Brain microvascular endothelial cell (primary cell): ENCODE results near the gene FGF18.
A peak's percentile ranks its signal among the peaks of the same experiment; 100 is the strongest.

Source experiments
- DNase-seq: peaks from one replicate; pipeline ENCODE4 v3.0.0-alpha.2; 2020
- H3K27ac ChIP-seq: fragments of 250-450 bp; sonication (Bioruptor Pico); 2 replicates; pipeline ENCODE4 v1.5.1; 2020; ENCODE audit warnings: mild to moderate bottlenecking, moderate library complexity
- H3K27me3 ChIP-seq: fragments of 250-450 bp; sonication (Bioruptor Pico); replicated peaks from 2 replicates; pipeline ENCODE4 v1.5.1; 2020; ENCODE audit warnings: mild to moderate bottlenecking
- H3K36me3 ChIP-seq: fragments of 250-450 bp; sonication (Bioruptor Pico); replicated peaks from 2 replicates; pipeline ENCODE4 v1.5.1; 2020; ENCODE audit warnings: mild to moderate bottlenecking
- H3K4me3 ChIP-seq: 2 replicates; pipeline ENCODE4 v1.5.1; 2011; ENCODE audit warnings: low read depth, mild to moderate bottlenecking, control low read depth, low read length, moderate library complexity
- in situ Hi-C: cut with HindIII; loops from 2 replicates; pipeline ENCODE4 v1.10.0; 2017; ENCODE audit warnings: low sequenced_read_pairs, low pct_ligation_motif_present
- TF ChIP-seq, protein P1 (sequence below): IDR thresholded peaks from 2 replicates; pipeline ENCODE4 v1.5.1; 2011; ENCODE audit warnings: low read depth, mild to moderate bottlenecking, moderate library complexity, low read length, control low read depth, inconsistent platforms; ENCODE audit errors: missing control alignments

FGF18 gene

DNA sequence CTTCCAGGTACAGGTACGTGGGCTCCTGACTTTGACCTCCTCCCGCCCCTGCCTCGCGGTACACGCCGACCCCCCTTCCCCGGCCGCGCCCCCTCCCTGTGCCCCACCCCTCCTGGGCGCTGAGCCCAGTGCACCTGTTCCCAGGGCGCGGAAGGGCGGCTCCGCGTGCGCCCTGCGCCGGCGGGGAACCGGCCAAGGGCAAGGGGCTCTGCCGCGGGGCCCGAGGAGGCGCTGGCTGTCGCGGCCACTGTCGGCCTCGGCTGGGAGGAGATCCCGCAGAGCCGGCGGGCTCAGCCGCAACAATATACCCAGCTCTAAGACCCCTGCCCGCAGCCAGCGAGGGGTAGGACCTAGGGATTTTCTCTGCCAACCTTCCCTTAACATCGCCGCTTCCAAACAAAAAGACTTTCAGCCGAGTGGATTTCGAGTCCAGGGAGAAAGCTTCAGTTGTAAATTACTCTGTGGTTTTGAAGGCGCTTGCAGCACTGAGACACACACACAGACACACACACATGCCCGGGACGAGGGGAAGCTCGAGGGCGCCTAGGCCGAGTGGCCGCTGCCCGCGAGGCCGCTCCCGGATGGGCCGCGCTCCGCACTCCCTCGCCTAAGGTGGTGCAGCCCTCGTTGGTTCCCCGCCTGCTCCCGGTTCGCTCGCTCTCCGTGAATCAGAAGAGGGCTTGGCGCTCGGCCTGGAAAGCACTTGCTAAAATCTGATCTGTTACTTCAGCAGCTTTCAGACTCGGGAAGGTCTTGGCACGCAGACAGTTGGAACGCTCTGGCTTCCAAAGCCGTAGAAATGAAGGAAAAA is 1.2 kb downstream of the FGF18 start:
- Histone ChIP-seq H3K36me3 (no peaks in the 10 kb centered on the region), H3K27ac (no peak overlapping the region), H3K27me3 (peaks cover 10% of the 10 kb centered on the region), H3K4me3 (peak overlapping the region; percentile 9)
- in situ Hi-C loops, result loop anchor here (25.0 kb wide), 2 partner anchors 217 to 442 kb away; no protein-coding TSS in a partner anchor
- DNase-seq, result peak; percentile 69
- TF ChIP-seq, protein P1, sequence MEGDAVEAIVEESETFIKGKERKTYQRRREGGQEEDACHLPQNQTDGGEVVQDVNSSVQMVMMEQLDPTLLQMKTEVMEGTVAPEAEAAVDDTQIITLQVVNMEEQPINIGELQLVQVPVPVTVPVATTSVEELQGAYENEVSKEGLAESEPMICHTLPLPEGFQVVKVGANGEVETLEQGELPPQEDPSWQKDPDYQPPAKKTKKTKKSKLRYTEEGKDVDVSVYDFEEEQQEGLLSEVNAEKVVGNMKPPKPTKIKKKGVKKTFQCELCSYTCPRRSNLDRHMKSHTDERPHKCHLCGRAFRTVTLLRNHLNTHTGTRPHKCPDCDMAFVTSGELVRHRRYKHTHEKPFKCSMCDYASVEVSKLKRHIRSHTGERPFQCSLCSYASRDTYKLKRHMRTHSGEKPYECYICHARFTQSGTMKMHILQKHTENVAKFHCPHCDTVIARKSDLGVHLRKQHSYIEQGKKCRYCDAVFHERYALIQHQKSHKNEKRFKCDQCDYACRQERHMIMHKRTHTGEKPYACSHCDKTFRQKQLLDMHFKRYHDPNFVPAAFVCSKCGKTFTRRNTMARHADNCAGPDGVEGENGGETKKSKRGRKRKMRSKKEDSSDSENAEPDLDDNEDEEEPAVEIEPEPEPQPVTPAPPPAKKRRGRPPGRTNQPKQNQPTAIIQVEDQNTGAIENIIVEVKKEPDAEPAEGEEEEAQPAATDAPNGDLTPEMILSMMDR, result no peak

DNA sequence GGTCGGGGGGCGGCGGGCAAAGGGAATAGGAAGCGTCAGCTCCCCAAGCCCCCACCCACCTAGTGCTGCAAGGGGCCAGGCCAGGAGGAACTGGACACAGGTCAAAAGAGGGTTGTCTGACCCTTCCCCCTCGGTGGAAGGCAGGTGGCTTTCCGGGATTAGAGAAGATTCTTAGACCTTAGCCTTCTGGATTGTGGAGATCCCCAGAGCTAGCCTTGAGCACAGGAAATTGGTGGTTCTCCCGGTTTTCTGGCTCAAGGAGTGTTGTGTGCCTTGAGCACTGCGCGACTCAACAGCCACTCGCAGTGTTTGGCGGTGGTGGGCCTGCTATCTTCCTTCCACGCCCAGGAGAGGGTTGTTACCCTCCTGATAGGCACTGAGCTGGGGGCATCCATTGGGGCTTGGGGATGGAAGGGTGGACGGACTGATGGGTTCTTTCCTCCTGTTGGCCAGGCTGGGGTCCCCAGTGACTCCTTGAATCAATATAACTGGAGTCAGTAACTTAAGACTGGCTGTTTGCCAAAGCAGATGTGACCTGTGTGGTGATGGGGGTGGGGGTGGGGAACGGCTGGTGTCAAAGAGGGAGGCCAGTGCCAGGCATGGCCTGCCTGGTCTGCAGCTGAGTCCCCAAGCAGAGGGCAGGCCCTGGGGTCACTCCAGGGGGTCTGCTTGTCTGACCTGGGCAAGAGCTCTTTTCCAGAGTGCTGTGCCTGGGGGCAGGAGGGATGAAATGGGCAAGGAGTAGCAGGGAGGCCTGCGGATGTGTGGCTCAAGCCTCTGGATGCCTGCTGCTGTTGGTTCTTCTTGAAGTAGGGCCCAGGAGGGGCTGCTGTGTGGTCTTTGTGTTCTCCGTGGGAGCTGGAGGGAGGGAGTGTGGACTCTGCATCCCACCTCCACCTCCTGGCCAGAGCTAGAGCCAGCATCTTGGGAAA is 2.1 kb downstream of the FGF18 start:
- TF ChIP-seq, protein P1, result no peak
- in situ Hi-C loops, result loop anchor here (25.0 kb wide), 2 partner anchors 216 to 441 kb away; no protein-coding TSS in a partner anchor
- no peak overlapping the region for H3K27ac ChIP-seq

DNA sequence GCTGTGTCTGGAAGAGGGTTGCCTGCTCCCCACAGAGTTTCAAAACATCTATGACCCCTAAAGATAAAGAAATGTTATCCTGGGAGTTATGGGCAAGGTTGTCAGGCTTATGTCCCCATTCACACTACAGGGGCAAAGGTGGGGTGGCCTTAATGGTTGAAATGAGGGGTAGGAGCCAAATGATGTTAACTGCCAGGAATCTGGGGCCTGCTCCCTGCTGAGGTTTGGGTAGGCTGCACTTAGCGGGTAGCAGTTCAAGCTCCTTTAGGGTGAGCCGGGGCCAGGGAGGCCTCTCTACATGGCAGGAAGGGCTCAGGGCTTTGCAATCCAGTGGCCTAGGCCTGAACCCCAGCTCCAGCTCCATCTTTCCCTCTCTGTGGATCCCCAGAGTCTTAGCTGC is 3.0 kb downstream of the FGF18 start:
- H3K4me3 ChIP-seq, result no peak overlapping the region
- in situ Hi-C loops, result loop anchor here (25.0 kb wide), 2 partner anchors 215 to 440 kb away; no protein-coding TSS in a partner anchor
- TF ChIP-seq, protein P1, result no peak
- no peak overlapping the region for H3K27ac ChIP-seq
- peaks cover 10% of the 10 kb centered on the region for H3K27me3 ChIP-seq
- no peaks in the 10 kb centered on the region for H3K36me3 ChIP-seq
- DNase-seq, result no peak

More for the DNA sequence above, 2.1 kb downstream of the FGF18 start:
- H3K36me3 ChIP-seq, result no peaks in the 10 kb centered on the region
- H3K4me3 ChIP-seq, result no peak overlapping the region
- no peak for DNase-seq
- H3K27me3 ChIP-seq, result peaks cover 10% of the 10 kb centered on the region

DNA sequence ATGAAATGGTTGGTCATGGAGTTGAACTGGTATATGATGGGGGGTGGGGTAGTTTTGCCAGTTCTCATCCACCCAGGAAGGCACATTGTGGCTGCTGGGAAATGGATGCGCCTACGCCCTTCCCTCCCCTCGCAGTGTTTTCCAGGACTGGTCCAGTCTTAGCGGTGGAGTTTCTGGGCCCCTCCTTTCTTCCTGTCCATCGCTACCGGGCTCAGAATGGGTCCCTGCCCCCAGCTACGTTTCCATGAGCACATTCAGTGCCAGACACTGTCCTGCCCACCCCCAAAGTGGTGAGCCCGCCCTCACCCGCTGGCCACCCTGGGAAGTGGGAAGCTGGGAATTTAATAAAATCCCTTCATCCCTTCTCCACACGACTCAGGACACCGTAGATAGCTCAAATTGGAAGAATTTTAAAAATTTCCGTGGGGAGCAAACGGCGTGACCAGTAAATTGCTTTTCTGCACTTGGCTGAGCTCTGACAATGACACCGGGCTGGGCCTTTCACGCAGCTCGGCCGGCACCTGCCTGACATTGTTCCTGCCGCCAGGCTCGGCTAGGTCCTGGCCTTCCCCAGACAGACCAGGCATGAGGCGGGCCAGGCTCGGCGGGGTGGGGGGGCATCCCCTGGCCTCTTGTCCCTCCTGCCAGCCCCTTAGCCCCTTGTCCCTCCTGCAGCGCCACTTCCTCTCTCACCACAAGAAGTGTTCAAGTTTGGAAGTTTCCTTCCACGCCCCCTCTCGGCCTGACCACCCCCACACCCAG is 3.6 kb downstream of the FGF18 start:
- no peak for DNase-seq
- no peaks in the 10 kb centered on the region for H3K36me3 ChIP-seq
- in situ Hi-C loops, result loop anchor here (25.0 kb wide), 2 partner anchors 214 to 439 kb away; no protein-coding TSS in a partner anchor
- H3K4me3 ChIP-seq, result no peak overlapping the region
- no peak overlapping the region for H3K27ac ChIP-seq
- peaks cover 10% of the 10 kb centered on the region for H3K27me3 ChIP-seq
- TF ChIP-seq, protein P1, result no peak

DNA sequence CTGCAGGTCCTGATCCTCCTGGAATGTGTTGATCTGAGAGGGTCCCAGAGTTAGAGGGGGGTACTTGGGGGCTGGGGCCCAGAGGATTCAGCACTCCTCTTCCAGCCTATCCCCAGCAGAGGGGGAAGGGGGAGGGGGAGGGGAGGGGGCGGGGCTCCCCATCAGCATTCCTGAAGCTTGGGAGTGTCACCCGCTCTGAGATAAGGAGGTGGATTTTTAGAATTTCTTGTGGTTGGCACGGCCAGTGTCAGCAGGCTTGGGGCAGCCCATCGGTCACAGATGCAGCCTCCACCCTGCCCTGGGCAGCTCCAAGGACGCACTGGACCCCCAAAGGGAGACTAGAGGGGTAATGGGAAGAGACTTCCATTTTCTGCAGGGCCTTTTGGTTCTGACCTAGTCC is 5.3 kb downstream of the FGF18 start:
- Histone ChIP-seq H3K27me3 (peaks cover 10% of the 10 kb centered on the region), H3K27ac (no peak overlapping the region), H3K4me3 (no peak overlapping the region), H3K36me3 (no peaks in the 10 kb centered on the region)
- TF ChIP-seq, protein P1, result no peak
- no peak for DNase-seq
- in situ Hi-C loops, result loop anchor here (25.0 kb wide), 2 partner anchors 213 to 438 kb away; no protein-coding TSS in a partner anchor
